Activated CD4-positive, alpha-beta T cell treated with anti-CD3 and anti-CD28 coated beads, Interleukin-2, amount 50 U/mL, for 24 hours (primary cell): ENCODE results near the gene ZMIZ1.

Experiments
- DNase-seq, 2 donors: peaks; one replicate each; pipeline ENCODE4 v3.0.0-alpha.2; 2020; ENCODE audit warnings: low read depth in 1 of 2, low spot score in 1 of 2

The ZMIZ1 gene

DNA sequence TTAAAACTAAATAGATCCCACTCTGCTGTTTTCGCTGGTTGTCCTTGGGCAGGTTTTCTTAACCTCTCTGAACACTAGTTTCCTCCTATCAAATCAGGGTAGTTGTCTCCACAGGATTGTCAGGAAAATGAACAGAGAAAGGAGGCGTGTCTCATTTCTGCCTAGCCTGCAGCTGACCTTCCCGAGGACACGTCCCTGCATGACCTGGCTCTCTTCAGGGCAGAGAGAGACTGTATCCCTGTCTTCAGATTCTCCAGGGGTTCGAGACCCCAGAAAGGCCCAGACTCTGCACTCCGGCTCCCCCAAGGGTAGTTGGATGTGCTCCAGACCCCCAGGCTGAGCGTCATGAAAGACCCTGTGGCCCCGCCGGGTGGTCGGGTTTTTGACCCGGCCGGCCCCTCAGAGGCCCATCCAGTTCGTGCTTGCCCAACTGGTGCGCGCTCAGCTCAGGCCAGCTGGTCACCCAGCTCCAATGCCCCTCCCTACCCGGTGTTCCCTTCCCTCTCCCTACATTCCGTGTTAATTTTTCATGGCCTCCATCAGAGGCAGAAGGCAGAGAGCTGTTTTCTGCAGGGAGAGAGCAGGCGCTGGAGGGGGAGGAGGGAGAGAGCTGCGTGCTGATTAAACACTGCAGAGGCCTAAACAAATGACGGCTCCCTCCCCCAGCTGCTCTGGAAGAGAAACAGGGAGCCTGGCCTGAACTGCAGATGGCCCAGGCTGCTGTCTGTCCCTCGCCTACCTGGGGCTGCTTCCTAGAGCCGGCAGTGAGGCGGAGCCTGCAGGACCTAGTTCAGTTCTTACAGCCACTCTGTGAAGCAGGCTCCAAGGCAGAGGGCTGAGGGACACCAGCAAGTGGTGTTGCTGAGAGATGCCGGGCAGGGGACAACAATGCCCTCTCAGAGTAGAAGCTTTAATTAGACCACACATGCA, 192.3 kb downstream of the ZMIZ1 start:
- no peak for DNase-seq

GRCh38 chr10:79262131-79262530, 193.4 kb downstream of the ZMIZ1 start:
- DNase-seq: no peak

- DNase-seq: no peak
Observed at GRCh38 chr10:79262959-79263746, 194.4 kb downstream of the ZMIZ1 start.

DNA sequence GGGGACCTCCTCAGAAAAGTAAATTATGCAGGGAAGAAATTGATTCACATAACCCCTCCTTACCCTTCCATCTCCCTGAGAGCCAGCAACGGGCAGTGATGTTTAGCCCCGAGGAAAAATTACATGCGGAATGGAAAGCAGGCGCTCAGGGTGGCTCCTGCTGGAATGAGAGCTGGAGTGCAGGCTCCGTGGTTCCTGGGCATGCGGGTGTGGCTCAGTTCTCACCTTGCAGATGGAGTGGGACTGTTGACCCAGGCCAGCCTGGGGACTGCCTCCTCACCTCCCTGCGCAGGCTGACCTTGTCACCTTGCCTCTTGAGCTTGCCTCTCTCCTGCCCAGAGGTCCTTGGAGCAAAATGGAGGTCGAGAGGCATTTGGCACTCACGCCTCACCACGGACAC, 195.2 kb downstream of the ZMIZ1 start:
- no peak for DNase-seq

DNA sequence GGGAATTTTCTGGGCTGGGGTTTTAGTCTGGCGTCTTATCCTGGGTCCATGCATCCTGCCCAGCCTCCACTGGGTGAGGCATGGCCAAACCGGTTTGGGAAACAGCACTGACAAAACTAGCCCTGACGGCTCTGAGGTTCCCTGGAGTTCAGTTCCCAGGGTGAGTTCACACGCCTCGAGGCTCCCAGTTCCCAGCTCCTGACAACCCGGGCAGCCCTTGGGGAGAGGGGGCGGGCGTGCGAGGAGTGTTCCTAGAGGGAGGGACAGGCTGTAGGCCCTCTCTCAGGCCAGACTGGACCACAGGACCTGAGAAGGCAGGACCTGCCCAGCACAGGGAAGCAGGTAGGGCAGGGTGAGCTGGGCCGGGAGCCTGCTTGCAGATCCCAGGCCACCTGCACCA, 196.2 kb downstream of the ZMIZ1 start:
- DNase-seq: no peak

DNA sequence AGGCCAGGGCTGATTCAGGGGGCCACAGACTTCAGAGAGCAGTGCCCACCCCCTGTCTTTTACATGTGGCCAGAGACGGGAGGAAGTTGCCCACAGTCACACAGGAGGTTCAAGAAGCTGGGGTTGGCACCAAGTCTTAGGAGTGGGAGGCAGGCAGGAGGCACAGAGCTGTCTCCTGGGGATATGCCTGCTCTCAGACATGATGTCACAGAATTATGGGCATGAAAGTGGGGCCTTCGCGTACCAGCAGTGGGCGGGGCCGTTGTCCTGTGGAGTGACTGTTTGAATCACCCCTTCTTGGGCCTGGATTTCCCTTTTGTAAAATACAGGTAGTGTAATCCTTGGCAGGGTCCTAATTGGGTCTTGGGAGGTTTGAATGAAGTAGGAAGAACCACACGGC, 197.3 kb downstream of the ZMIZ1 start:
- no peak for DNase-seq

GRCh38 chr10:79266543-79267312, 198.0 kb downstream of the ZMIZ1 start:
- no peak for DNase-seq

- DNase-seq: no peak
Observed at GRCh38 chr10:79267499-79267898, 198.7 kb downstream of the ZMIZ1 start.

- no peak for DNase-seq
Observed at GRCh38 chr10:79268161-79268601, 199.4 kb downstream of the ZMIZ1 start.

DNA sequence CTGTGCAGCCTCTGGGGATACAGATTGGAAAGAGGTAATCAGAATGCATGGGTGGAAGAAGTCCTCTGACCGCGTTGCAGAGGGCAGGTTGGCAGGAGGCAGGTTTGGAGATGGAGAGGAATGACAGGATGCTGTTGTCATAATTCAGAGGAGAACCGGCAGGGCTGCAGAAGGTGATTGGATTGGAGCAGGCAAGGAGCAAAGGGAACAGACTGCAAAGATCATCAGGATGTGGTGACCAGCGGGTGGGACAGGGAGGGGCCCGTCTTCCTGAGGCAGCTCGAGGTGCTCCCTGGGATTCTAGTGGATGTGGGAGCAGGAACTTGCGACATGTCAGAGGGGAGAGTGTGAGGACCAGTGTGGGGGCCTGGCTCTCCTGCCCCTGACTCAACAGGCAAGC, 200.0 kb downstream of the ZMIZ1 start:
- no peak for DNase-seq

DNA sequence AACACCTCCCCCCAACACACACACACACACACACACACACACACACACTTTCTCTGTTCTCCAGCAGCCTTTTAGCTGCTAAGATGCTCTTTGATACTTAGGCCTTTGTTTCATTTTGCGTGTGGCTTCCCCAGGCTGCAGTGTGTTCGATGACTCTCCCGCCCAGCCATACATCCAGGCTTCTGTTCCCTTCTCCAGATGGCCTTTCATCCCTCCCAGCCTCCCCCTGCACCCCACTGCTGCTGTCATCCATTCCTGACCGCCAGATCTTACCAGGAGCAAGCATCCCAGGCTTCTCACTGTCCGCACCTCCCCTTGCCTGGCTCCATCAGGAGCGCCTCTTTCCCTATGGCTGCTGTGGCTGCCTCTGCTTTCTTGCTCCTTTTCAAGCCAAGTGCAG, 200.7 kb downstream of the ZMIZ1 start:
- DNase-seq: no peak

DNA sequence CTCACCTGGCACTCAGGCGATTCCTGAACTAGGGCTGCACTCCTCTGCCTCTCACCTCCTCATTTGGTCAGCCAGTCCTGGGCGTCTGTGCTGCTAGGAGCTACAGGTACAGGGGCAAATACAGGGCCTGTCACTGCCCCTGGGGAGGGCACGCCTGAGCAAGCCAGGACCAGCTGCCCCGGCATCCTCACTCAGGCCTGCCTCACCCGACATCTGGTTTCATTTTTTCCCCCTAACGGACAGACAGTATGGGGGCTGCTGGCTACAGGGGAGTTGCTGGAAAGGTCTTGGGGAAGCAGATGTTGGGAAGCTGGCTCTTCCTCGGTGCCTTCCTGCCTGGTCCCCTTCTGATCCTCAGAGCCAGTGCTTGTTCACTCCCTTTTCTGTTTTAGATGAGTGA, 201.2 kb downstream of the ZMIZ1 start:
- no peak for DNase-seq

GRCh38 chr10:79270466-79271246, 201.9 kb downstream of the ZMIZ1 start:
- DNase-seq: no peak

GRCh38 chr10:79272353-79272752, 203.6 kb downstream of the ZMIZ1 start:
- no peak for DNase-seq

DNA sequence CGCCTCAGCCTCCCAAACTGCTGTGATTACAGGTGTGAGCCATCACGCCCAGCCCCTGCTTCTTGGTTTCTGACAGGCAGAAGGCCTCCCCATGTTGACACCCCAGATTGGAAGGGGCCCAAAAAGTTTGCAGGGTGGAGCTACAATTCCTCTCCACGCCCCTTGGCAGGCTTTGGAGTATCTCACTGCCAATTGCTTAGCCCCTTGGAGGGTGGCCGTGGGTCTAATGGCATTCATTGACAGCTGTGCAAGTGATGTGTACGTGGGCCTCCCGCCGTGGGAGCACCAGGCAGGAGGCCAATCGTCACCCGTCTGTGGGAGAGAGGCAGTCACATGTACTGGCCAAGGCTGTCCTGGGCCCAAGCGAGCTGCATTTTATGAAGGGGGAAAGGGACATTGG, 204.8 kb downstream of the ZMIZ1 start:
- DNase-seq: no peak

GRCh38 chr10:79274279-79275104, 205.7 kb downstream of the ZMIZ1 start:
- no peak for DNase-seq

GRCh38 chr10:79275105-79275430, 206.3 kb downstream of the ZMIZ1 start:
- no peak for DNase-seq

DNA sequence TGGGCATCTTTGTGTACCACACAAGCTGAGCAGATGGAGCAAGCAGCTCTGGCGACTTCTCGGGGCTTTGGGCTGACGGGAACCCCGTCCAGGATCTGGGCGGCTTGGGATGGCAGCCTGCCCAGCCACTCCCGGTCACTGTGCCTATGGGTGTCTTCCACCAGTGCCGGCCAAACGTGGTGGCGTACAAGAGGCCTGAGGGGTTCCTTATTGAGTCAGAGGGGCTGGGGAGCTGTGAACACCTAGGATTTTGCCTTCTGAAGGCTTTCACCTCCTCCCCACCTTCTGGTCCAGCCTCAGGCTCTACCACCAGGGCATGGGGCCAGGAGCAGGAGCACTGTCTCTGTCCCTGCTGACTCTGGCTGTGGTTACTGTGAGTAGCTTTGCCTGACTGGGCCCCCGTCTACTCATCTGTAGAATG, 206.7 kb downstream of the ZMIZ1 start:
- DNase-seq: no peak

- no peak for DNase-seq
Observed at GRCh38 chr10:79277579-79278269, 209.0 kb downstream of the ZMIZ1 start.
